ENCODE measurements around the gene ANO9.
"Not testable (repeated sequence)": the region's sequence is repeated elsewhere in the genome, so short reads cannot be mapped to it uniquely, and the experiment has no call there.

Gene ANO9

DNA sequence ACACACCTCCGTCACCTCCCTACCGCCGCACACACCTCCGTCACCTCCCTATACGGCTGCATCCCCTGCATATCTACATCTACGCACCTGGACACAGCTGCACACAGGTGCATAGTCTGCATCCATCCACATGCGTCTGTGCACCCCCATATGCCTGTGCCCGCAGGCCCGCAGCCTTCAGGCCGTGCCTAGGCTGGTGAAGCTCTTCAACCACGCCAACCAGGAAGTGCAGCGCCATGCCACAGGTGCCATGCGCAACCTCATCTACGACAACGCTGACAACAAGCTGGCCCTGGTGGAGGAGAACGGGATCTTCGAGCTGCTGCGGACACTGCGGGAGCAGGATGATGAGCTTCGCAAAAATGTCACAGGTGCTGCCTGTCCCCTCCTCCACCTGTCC is 43.0 kb downstream of the ANO9 start:
- no peak for DNase-seq

DNA sequence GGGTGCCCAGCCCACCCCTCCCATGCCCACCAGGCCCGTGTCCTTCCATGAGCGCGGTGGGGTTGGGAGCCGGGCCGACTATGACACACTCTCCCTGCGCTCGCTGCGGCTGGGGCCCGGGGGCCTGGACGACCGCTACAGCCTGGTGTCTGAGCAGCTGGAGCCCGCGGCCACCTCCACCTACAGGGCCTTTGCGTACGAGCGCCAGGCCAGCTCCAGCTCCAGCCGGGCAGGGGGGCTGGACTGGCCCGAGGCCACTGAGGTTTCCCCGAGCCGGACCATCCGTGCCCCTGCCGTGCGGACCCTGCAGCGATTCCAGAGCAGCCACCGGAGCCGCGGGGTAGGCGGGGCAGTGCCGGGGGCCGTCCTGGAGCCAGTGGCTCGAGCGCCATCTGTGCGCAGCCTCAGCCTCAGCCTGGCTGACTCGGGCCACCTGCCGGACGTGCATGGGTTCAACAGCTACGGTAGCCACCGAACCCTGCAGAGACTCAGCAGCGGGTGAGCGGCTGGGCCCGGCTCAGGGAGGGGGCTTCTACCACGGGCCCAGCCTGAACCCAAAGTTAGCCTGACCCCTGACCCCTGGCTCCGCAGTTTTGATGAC is 44.8 kb downstream of the ANO9 start:
- DNase-seq, result no peak

DNA sequence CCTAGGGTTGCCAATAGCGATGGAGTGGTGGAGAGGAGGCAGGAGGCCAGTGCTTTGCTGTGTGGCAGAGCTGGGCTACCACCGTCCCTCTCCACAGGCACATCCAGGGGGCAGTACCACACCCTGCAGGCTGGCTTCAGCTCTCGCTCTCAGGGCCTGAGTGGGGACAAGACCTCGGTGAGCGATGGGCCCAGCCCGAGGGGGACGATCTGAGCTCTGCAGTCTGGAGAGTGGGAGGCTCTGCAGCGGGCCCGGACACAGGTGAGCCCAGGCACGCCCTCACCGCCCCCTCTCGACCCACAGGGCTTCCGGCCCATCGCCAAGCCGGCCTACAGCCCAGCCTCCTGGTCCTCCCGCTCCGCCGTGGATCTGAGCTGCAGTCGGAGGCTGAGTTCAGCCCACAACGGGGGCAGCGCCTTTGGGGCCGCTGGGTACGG is 45.3 kb downstream of the ANO9 start:
- DNase-seq, result no peak

DNA sequence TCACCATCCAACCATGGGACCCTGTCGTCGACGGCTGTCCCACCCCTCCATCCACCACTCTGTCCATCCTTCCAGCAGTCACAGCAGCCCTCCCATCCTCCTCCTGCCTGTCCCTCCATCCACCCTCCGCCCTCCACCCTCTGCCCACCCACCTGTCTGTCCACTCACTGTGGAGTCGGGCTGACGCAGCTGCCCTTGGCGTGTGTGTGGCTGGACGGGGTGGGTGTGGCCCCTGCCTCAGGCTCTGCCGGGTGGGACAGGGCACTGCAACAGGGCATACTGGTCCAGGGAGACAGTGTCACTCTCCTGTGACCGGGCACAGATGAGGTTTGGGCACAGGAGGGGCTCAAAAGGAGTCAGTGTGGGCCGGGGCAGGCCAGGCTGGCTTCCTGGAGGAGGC is 45.9 kb downstream of the ANO9 start:
- no peak for DNase-seq

DNA sequence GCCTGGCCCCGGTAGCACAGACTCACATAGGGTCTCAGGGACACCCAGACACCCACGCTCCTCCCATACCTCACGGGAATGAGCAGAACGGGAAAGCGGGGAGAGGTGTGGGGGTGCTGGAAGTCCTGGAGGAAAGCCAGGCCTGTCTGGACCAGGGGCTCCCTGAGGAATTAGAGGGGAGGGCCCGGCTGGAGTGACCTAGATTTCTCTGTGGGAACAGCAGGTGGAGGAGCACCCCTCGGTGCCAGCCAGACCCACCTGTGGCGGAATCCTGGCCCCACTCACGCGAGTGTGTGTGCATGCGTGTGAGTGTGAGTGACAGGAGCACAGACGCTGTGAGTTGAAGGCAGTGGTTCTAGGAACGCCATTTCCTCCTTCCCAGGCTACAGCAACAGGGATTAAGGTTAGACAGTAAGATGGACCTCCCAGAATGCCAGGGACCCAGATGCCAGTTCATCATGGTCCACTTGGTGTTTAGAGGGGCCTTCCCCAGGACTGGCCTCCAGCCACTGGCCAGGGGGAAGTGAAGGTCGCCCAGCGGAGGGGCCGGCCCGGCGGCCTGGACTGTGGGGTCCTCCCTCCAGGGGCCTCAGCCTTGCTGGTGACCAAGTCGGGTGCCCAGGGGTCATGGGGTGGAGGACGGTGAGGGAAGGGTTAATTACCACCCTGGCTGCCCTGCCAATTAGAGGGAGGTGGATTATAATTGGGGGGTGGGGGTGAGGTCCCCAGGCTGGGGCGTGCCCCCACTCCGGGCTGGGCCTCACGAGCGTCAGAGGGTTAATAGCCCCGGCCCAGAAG is 46.8 kb downstream of the ANO9 start:
- no peak for DNase-seq

DNA sequence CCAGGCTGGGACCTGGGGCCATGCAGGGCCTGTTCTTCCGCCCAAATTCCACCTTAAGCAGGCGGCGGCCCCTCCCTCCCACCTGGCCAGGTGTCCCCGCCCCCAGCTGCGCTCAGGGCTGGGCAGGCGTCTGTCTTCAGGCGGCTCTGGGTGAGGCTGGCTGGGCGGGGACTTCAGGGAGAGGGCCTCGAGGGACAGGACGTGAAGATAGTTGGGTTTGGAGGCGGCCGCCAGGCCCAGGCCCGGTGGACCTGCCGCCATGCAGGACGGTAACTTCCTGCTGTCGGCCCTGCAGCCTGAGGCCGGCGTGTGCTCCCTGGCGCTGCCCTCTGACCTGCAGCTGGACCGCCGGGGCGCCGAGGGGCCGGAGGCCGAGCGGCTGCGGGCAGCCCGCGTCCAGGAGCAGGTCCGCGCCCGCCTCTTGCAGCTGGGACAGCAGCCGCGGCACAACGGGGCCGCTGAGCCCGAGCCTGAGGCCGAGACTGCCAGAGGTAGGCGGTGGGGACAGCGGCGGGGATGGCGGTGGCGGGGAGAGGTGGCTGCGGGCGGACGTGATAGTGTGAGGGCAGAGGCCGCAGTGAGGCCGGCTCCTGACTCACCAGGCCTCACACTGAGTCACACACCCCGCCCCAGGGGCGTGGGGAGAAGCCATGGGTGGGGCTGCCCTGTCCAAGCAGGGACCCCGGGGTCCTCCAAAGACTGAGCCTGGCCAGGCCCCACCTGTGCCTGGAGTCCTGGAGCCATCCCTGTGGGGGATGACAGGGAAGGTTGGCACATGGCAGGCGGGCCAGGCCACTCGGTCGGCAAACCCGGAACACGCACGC is 47.6 kb downstream of the ANO9 start, which contains the start of gene PKP3:
Gene PKP3 (plus strand): TSS at position 176 of the 824 bp plus-strand sequence. CDS start 84 bp downstream, at position 260.
- no peak for DNase-seq

DNA sequence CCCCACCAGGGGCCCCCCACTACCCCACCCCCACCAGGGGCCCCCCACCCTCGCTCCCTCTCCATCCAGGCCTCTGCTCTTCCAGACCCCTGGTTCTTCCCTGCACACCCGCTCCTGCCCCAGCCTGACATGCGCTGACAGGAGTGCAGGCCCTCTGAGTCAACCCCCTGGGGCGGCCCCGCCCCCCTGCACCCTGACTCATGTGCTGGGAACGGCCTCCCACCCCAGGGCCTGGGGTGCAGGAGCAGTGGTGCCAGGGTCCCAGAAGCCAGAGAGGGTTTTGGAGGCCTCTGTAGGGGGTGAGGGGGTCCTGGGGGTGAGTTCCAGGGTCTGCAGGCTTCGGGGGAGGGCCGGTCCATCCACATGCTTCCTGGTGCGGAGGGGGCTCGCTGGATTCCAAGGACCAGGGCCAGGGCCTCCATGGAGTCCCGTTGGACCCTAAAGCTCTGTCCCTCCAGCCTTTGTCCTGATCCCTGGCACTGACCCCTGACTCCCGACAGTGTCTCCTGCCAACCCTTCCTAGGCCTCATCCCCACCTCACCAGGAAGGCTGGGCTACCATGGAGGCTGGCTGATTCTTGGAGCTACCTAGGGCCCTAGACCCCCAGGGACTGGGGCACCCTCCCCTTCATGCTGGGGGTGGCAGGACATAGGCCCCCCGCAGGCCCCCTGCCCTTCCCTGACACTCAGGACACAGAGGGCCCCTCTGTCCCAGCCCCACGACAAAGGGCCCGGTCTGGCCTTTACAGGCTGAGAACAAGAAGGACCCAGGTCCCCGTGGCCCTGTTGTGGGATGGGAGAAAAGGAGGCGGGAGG is 48.4 kb downstream of the ANO9 start:
- no peak for DNase-seq

DNA sequence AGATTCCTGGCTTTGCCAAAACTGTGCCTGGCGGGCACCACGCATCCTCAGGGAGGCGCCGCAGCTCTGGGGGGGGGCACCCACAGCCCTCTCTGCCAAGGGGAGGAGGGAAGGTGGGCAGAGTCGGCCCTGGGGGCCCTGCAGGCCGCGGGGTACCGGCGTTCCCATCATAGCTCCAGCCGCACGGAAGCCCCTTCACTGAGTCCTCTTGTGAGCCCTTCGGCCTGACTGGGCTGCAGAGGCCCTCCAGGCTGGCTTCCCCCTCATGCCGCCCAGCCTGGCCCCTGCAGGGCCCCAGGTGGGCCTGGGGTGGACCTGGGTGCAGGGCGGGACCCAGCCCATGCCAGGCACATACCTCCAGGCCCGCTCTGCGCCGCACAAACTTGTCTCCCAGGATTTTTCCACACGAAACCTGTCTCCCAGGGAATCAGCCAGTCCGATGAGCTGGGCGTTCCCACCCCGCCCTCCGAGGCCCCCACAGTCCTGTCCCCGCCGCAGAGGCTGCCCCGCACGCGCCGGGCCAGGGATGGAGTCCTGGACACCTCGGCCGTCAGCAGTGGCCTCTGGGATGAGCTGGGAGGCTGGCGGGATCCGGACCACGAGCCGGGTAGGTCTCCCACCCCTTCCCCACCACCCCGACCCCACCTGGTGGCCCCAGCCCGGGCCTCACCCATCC is 49.6 kb downstream of the ANO9 start:
- no peak for DNase-seq

DNA sequence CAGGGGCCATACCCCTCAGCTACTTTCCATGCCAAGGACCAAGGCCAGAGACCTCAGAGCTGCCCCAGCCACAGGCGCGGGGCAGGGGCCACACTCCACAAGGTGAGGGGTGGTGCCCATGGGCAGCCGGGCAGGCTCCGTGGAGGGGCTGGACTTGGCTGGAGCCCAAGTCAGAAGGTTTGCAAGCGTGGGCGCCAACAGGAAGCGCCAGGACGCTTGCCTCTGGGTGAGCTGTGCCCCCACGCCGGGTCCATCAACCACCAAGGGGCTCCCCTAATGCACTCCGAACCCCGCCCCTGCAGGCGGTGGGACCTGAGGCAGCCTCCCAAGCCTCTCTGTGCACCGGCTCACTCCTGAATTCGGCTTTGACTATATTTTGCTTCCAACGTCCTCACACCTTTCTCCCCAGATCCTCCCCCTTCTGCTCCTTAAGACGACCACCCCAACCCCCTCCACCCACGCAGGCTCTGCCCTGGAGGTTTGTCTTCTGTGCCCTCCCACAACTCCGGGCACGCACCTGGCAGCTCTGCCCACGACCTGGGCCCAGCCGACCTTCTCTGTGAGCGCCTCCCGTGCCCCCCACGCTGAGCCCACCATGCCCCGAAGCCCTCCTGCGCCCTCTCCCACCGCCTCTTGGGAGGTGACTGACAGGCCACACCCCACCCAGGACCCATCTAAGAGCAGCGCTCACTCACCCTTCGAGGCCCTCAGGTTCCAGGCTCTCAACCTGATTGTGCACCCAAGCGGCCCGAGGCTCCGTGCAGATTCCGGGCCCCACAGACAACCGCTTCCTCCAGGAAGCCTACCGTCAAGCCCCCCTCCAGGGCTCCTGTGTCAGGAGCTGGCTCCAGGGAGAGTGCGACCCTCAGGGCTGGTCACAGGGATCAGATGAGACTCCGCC is 50.4 kb downstream of the ANO9 start:
- DNase-seq, result no peak

DNA sequence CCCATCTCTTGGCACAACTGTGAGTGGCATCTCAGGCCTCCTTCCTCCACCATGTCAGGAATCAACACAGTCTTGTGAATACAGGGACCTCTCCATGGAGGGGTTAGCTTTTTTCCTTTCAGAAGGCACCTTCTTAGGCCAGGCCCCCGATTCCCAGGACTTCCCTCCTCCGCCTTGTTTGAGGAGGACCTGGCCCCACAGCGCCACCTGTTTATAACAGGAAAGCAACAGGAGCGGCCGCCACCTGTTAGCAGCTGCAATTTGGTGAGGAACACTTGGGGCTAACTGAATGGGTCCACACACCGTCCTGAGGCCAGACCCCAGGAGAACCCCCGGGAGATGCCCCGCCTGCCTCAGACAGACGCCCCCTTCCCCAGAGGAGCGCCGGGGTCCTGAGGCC is 51.6 kb downstream of the ANO9 start:
- DNase-seq, result no peak

DNA sequence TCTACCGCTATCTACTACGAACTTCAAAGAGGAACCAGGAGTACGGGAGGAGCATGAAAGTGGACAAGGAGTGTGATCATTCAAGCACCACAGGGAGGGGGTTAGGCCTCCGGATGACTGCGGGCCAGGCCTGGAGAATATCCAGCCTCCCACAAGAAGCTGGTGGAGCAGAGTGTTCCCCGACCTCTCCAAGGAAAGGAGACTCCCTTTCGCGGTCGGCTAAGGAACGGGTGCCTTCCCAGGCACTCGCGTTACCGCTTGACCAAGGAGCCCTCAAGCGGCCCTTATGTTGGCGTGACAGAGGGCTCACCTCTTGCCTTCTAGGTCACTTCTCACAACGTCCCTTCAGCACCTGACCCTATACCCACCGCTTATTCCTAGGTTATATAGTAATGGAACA is 52.4 kb downstream of the ANO9 start:
- not testable (repeated sequence) for DNase-seq

DNA sequence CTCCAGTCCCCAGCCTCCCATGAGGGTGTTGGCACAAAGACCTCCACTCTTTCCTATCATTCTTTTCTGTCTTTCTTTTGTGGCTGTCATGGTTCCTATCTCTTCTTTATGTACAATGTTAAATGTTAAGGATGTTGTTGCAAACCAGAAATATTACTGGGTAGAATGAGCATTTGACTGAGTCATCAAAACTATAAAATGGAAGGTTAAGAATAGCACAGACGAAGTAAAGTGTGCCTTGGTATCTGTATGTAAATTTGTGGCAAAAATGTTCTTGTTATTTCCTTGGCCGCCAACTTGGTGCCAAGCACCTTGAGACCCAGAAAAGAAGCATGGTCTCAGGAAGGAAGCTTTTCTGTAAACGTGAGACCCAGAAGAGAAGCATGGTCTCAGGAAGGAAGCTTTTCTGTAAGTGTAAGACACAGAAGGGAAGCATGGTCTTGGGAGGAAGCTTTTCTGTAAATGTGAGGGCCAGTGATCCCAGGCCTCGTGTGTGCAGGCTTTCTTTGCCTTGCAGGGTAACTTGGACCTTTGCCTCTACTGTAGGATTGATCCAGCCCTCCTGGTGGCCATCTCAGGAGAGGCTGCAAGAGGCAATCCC is 54.5 kb downstream of the ANO9 start:
- DNase-seq, result no peak

DNA sequence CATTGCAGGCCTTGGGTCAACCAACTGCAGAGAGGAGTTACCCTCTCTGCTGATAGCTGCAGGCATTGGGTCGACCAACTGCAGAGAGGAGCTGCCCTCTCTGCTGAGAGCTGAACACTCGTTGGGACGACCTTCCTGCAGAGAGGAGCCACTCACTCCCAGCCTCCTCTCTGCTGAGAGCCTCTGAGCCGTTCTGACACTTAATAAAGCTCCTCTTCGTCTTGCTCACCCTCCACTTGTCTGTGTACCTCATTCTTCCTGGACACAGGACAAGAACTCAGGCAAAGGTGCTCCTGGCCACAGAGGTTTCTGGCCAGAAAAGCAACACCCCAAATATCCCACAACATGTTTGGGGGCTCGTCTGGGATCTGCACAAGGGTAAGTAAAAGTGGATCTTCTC is 55.3 kb downstream of the ANO9 start:
- DNase-seq, result no peak

DNA sequence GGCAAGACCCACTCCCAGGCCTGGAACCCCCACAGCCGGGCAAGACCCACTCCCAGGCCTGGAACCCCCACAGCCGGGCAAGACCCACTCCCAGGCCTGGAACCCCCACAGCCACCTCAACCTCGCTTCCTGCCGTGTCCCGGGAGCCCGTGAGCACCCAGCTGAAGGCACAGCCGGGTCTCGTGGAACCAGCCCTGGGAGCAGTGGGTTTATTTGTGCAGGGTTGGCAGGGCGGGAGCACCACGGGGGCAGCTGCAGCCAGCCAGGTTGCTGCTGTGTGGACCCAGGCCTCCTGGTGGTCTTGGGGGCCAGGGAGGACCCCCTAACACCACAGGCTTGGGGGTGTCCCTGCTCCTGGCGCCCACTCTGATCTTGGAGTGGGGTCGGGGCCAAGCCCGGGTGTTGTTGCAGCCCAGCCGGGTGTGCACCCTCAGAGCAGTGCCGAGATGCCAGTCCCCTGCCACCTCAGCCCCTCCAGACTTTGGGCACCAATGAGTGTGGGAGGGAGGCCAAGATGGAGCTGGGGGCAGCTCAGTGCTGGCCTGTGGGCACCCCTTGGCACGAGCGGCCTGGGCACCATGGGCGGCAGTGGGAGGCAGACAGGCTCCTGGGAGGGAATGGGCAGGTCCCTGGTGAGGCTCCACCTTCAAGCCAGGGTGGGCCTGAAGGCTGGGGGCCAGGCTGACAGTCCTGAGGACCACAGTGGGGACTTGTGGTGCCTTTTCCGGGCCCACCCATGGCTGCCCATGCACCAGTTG is 56.0 kb downstream of the ANO9 start:
- DNase-seq, result no peak

DNA sequence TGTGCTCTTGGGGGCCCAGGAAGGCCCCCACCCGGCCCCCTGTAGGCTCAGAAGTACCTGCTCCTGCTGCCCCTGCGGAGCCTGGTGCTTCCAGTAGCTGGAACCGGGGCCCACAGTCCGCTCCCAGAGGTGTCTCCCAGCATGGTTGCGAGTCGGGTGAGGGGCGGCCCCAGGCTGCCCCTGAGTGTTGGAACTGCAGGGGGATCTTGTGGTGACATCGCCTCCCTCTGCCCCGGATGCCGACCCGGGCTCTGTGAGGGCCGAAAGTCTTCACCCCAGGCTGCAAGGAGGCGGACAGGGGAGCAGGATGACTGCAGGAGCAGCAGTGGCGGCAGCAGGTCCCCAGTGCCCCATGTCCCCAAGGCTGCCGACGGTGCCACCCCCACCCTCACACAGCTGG is 57.3 kb downstream of the ANO9 start:
- DNase-seq, result no peak

DNA sequence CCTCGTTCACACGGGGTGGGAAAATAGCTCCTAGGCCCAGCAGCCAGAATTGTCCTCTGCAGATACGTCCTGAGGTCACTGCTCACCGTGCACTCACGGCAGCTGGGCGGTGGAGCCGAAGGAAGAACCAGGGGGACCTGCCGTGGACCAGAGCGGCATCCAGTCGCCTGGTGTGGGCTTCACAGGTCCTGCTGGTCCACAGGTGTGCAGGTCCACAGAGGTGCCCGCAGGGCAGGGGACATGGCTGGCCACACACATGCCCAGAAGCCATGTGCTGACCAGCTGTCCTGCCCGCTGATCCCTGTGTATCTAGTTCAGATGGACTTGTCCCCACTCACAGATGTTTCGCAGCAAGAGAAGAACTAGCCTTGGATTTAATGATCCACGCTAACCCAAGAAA is 58.4 kb downstream of the ANO9 start:
- no peak for DNase-seq

DNA sequence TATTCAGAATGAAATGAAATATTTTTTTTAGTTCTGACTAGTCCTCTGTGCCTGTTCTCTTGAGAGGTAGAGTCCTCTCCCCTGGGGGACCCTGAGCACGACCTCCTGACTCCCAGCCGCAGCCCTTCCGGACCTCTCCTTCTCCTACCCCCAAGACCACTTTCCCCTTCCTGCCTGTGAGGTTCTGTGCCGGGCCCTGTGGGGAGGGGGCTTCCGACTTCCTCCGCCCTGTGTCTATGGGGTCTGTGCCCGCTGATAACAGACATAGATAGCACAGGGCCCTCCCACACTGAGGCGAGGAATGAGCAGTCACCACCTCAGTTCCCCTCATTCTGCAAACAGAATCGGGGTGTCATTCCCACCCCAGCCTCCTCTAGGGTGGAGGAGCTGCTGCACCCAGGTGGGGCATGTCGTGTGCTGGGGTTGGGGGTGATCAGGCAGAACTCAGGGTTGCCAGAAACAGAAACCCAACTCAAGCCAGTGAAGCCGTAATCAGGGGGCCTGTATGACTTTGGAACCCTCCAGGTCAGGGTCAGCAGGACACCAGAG is 59.7 kb downstream of the ANO9 start:
- DNase-seq, result no peak

DNA sequence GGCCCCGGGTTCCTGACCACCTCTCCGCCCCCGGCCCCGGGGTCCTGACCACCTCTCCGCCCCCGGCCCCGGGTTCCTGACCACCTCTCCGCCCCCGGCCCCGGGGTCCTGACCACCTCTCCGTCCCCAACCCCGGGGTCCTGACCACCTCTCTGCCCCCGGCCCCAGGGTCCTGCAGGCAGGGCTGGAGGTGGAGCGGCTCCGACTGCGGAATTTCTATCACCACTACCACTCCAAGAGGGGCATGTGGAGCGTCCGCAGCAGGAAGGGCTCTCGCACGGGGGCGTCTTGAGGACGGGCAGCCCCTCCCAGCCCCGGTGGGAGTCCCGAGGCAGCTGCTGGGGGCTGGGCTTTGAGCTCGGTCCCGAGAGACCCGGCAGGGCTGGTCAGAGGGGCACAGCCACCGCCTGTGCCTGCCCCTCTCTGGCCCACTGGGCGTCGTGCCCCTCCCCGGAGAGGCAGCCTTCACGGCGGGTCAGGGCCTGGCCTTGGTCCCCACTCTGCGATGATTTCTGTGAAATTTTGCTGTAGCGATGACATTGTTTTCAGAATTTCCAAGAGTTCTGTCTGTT is 60.2 kb downstream of the ANO9 start:
- no peak for DNase-seq

DNA sequence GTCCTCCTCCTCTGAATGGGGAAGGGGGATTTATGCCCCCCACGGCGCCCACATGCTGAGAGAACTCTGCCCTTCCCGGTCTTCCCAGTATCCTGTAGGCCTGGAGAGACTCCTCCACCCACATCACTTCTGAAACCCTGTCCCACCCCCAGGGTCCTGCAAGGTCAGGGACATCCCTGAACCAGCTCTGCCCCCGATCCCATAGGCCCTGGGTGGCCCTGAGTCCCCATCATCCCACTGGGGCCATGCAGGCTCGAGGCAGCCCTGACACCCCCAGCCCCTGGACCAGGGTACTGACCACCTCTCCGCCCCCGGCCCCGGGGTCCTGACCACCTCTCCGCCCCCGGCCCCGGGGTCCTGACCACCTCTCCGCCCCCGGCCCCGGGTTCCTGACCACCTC is 60.8 kb downstream of the ANO9 start:
- DNase-seq, result no peak
